T-helper 9 cell (primary cell): ENCODE measurements around the gene HTR3C.

Experiments
- DNase-seq: peaks from one replicate; pipeline ENCODE4 v3.0.0-alpha.2; 2020

The HTR3C gene

GRCh38 chr3:184096811-184097383 is 44.0 kb downstream of the HTR3C start, which contains the start of gene HTR3E:
HTR3E (plus strand) TSS chr3:184097064; CDS start chr3:184097530, 466 bp downstream.
- DNase-seq: no peak

- no peak for DNase-seq
These were observed 44.7 kb downstream of the HTR3C start for GRCh38 chr3:184097556-184097955.

- no peak for DNase-seq
These were observed 47.2 kb downstream of the HTR3C start for GRCh38 chr3:184099806-184100686.
